Choroid plexus epithelial cell (primary cell): Measurements from ENCODE around the gene SLC38A1.

Experiments
- DNase-seq: peaks from one replicate; pipeline ENCODE4 v3.0.0-alpha.2; 2010; ENCODE audit warnings: low read depth
- H3K4me3 ChIP-seq: 2 replicates; pipeline ENCODE4 v1.5.1; 2011; ENCODE audit warnings: low read depth, mild to moderate bottlenecking, control low read depth, low read length, moderate library complexity
- TF ChIP-seq, protein P1 (sequence below): conservative IDR thresholded peaks from 2 replicates; pipeline ENCODE4 v1.5.1; 2011; ENCODE audit warnings: low read depth, mild to moderate bottlenecking, control low read depth, inconsistent platforms, low read length, moderate library complexity

Gene SLC38A1

GRCh38 chr12:46179693-46180452 is 89.0 kb downstream of the SLC38A1 start:
- no peak for DNase-seq
- H3K4me3 ChIP-seq = no peak overlapping the region
- TF ChIP-seq, protein P1, sequence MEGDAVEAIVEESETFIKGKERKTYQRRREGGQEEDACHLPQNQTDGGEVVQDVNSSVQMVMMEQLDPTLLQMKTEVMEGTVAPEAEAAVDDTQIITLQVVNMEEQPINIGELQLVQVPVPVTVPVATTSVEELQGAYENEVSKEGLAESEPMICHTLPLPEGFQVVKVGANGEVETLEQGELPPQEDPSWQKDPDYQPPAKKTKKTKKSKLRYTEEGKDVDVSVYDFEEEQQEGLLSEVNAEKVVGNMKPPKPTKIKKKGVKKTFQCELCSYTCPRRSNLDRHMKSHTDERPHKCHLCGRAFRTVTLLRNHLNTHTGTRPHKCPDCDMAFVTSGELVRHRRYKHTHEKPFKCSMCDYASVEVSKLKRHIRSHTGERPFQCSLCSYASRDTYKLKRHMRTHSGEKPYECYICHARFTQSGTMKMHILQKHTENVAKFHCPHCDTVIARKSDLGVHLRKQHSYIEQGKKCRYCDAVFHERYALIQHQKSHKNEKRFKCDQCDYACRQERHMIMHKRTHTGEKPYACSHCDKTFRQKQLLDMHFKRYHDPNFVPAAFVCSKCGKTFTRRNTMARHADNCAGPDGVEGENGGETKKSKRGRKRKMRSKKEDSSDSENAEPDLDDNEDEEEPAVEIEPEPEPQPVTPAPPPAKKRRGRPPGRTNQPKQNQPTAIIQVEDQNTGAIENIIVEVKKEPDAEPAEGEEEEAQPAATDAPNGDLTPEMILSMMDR = no peak

GRCh38 chr12:46177837-46178608 is 90.8 kb downstream of the SLC38A1 start:
- no peak for DNase-seq
- H3K4me3 ChIP-seq = no peak overlapping the region
- TF ChIP-seq, protein P1 = no peak

DNA sequence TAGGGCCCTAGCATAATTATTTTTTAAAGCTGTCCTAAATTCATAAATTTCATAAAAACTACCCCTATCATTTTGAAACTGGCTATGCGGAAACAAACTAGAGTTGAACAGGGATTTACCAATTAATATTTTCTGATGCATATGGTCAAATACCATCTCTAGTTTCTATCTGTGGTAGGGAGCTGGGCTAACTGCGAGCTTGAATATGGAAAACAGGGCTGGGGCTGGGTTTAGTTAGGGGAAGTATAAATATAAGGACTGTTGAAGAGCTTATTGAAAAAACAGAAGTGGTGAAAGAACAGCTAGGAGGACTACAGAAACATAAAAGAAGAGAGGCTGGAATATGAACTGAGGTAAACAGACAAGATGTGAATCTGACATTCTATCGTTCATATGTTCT is 91.8 kb downstream of the SLC38A1 start:
- TF ChIP-seq, protein P1 = no peak
- no peak overlapping the region for H3K4me3 ChIP-seq
- no peak for DNase-seq

- TF ChIP-seq, protein P1 = no peak
- no peak for DNase-seq
- no peak overlapping the region for H3K4me3 ChIP-seq
Observed at GRCh38 chr12:46174919-46175318, 93.9 kb downstream of the SLC38A1 start.

DNA sequence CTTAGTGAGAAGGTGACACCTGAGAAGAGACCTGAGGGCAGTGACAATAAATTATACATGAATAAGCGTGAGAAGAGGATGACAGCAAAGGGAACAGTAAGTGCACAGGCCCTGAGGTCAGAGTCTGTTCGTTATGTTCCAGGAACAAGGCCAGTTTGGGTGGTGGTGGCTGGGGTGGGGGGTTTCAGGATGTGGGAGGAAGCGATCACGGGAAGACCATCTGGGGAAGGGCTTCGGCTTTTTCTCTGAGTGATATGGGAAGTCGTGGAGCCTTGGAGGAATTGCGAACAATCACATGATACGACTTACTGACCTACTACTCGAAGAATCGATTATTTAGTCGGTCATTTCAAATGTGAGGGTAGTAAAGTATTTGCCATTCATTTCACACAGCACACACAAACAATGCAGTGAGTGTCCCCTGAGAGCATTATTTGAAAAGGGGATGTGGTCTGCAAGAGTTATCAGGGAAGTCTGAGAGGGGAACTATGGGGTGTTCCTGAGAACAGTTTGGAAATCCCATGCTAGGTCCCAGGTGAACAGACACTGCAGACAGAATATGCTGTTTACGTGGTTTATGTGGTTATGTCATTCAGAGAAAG is 94.7 kb downstream of the SLC38A1 start:
- no peak for DNase-seq
- TF ChIP-seq, protein P1 = no peak
- H3K4me3 ChIP-seq = no peak overlapping the region

GRCh38 chr12:46168426-46168825 is 100.4 kb downstream of the SLC38A1 start:
- H3K4me3 ChIP-seq = no peak overlapping the region
- no peak for DNase-seq
- TF ChIP-seq, protein P1 = no peak
